Mesothelial cell of epicardium (in vitro differentiated cells): Measurements from ENCODE around the gene ALG2. TPM values are rescaled to one million over a fixed set of nuclear protein-coding genes. Genes with fewer than 3 reads are reported as not detected.

Experiments used
- DNase-seq, 2 experiments: peaks; one replicate each; pipeline ENCODE4 v3.0.0; 2021; ENCODE audit warnings: low spot score in 2 of 2; ENCODE audit not compliant: unreplicated experiment in 2 of 2
- H3K27ac Mint-ChIP-seq: 2 replicates; pipeline ENCODE4 v1.8.0; 2021; ENCODE audit warnings: mixed read lengths
- H3K27me3 Mint-ChIP-seq: 2 replicates; pipeline ENCODE4 v1.8.0; 2021; ENCODE audit warnings: low read depth, mixed read lengths
- H3K36me3 Mint-ChIP-seq: 2 replicates; pipeline ENCODE4 v1.8.0; 2021; ENCODE audit warnings: mixed read lengths
- H3K4me1 Mint-ChIP-seq: 2 replicates; pipeline ENCODE4 v1.8.0; 2021; ENCODE audit warnings: mixed read lengths
- H3K4me3 Mint-ChIP-seq: 2 replicates; pipeline ENCODE4 v1.8.0; 2021; ENCODE audit warnings: mild to moderate bottlenecking, moderate library complexity, mixed read lengths
- H3K9me3 Mint-ChIP-seq: 2 replicates; pipeline ENCODE4 v1.8.0; 2021; ENCODE audit warnings: mixed read lengths
- CTCF ChIP-seq: fragments of 200-600 bp; sonication (generic); IDR thresholded peaks from one replicate; pipeline ENCODE4 v1.5.0; 2021; ENCODE audit warnings: antibody characterized with exemption; ENCODE audit not compliant: unreplicated experiment
- total RNA-seq: library from RNA; stranded (reverse); gene quantifications from 3 replicates; pipeline ENCODE4 v1.2.1, GENCODE V29; 2021

Gene ALG2
- total RNA-seq, 1 donor from 2014 or later, result 29.6 TPM

DNA sequence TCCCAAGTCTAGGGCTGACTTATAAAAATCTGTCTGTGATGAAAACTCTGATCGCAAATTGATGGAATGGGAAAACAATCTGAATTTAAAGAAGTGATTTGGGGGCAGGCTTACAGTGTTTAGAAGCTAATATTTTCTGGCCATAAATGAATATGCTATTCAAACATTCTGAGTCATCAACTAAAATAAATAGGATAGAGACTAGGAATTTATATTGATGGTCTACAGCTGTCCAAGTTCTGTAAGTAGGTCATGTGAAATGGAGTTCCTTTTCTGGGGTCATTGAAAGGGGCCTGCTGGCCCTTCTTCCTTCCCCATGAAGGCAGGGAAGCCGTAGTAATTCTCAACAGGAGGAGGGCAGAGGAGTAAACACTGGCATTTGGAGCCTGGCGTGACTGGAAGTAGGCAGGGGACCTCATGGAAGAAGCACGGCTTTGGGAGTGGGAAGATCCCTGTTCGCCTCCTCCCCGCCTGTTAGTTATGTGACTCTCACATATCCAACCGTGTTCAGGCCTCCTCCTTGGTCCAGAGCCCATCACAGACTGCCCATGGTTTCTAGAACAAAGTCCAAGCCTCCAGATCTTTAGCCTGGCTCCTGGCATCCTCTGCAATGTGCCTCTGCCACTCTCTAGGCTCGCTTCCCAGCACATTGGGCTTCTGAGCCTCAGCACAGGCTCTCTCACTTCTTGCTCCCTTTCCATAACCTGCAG, 31.7 kb downstream of the ALG2 start:
- Mint-ChIP-seq H3K9me3 (no peaks in the 10 kb centered on the region), H3K27ac (no peak overlapping the region), H3K36me3 (no peaks in the 10 kb centered on the region), H3K4me1 (no peaks in the 10 kb centered on the region), H3K27me3 (peaks cover 43% of the 10 kb centered on the region), H3K4me3 (no peak overlapping the region)
- TF ChIP-seq CTCF, result no peak
- DNase-seq, result no peak

- Mint-ChIP-seq H3K27ac (no peak overlapping the region), H3K27me3 (peaks cover 39% of the 10 kb centered on the region), H3K36me3 (no peaks in the 10 kb centered on the region), H3K4me1 (peaks cover 2% of the 10 kb centered on the region), H3K9me3 (no peaks in the 10 kb centered on the region), H3K4me3 (no peak overlapping the region)
- TF ChIP-seq CTCF, result no peak
- DNase-seq, result no peak
Observed at GRCh38 chr9:99189186-99189585, 32.6 kb downstream of the ALG2 start.

DNA sequence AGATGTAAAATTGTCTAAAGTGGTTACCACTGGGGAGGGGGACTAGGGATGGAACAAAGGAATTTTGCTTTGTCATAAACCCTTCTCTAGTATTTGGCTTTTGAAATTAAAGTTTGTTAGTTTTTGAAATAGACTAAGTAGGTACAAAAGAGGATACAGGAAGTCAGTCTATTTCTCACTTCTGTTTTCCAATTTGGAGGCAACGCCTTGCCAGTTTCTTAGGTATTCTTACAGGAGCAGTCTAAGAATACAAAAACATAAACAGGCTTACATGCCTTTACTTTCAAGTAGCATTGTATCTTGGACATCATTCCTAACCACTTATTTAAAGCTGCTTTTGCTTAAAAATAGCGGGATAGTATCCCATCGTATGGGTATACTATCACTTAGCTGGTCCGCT, 34.4 kb downstream of the ALG2 start:
- Mint-ChIP-seq H3K27ac (no peak overlapping the region), H3K4me1 (peaks cover 2% of the 10 kb centered on the region), H3K36me3 (no peaks in the 10 kb centered on the region), H3K4me3 (no peak overlapping the region), H3K9me3 (no peaks in the 10 kb centered on the region), H3K27me3 (peaks cover 32% of the 10 kb centered on the region)
- no peak for DNase-seq
- TF ChIP-seq CTCF, result no peak

- Mint-ChIP-seq H3K4me3 (no peak overlapping the region), H3K27ac (no peak overlapping the region), H3K27me3 (peaks cover 21% of the 10 kb centered on the region), H3K9me3 (no peaks in the 10 kb centered on the region), H3K4me1 (peaks cover 4% of the 10 kb centered on the region), H3K36me3 (no peaks in the 10 kb centered on the region)
- DNase-seq, result no peak
- no peak for TF ChIP-seq CTCF
Observed at GRCh38 chr9:99185934-99186333, 35.8 kb downstream of the ALG2 start.

DNA sequence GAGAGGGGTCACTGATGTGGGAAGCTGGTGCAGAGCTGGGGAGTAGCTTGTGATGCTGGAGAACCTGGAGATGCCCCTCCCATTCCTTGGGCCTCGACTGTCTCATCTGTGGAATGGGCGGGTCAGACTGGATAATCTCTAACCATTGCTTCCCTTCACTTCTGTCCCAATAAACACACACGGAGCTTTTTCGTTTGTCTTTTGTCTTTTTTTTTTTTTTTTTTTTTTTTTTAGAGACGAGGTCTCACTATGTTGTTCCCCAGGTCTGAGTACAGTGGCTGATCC, 36.5 kb downstream of the ALG2 start:
- peaks cover 5% of the 10 kb centered on the region for H3K4me1 Mint-ChIP-seq
- TF ChIP-seq CTCF, result no peak
- H3K4me3 Mint-ChIP-seq, result no peak overlapping the region
- H3K36me3 Mint-ChIP-seq, result no peaks in the 10 kb centered on the region
- DNase-seq, result no peak
- H3K9me3 Mint-ChIP-seq, result no peaks in the 10 kb centered on the region
- H3K27me3 Mint-ChIP-seq, result peaks cover 18% of the 10 kb centered on the region
- H3K27ac Mint-ChIP-seq, result no peak overlapping the region
